GM12878 (cell line): ENCODE measurements around the gene SLC35F3. TPM values are rescaled to one million over a fixed set of nuclear protein-coding genes. Genes with fewer than 3 reads are reported as not detected.

ENCODE experiments used
- ATAC-seq: fragments of 200-7000 bp; cut with Tn5 transposase; 3 replicates; pipeline ENCODE4 v1.9.1; 2020; ENCODE audit warnings: mild to moderate bottlenecking, moderate library complexity
- BruUV-seq: library from RNA; stranded (reverse); fragments of 400-500 nt; replicated peaks from 2 replicates; lab custom pipeline; 2021; lab: Mats Ljungman, UMichigan
- CTCF ChIA-PET: fragments of 300-600 bp; sonication (Branson Sonifier 250); formaldehyde crosslinking; extraction: SDS; loops from one replicate; lab custom pipeline; 2021; ENCODE audit warnings: inconsistent platforms; lab: Yijun Ruan, JAX
- POLR2A ChIA-PET: fragments of 350-600 bp; formaldehyde crosslinking; extraction: SDS; loops from one replicate; lab custom pipeline; 2021; ENCODE audit warnings: inconsistent platforms; lab: Charles Lee
- RAD21 ChIA-PET: fragments of 300-600 bp; sonication (Branson Sonifier 250); formaldehyde crosslinking; loops from one replicate; lab custom pipeline; 2023; ENCODE audit warnings: antibody characterized with exemption; ENCODE audit not compliant: unreplicated experiment; lab: Charles Lee
- SMC1A ChIA-PET: fragments of 300-600 bp; sonication (Branson Sonifier 250); formaldehyde crosslinking; loops from one replicate; lab custom pipeline; 2023; ENCODE audit not compliant: unreplicated experiment, uncharacterized antibody; lab: Charles Lee
- DNase-seq: peaks from one replicate; pipeline ENCODE4 v3.0.0-alpha.2; 2011; ENCODE audit warnings: low read depth, low spot score
- FAIRE-seq: peaks from 3 replicates; lab custom pipeline; 2011; peaks lifted over from hg19 to GRCh38; lab: Jason Lieb, UNC
- H2AFZ ChIP-seq: 2 replicates; pipeline ENCODE4 v1.6.0; 2011; ENCODE audit warnings: low read depth, low read length, control low read depth; ENCODE audit not compliant: control insufficient read depth
- H3K27ac ChIP-seq: 2 replicates; pipeline ENCODE4 v1.5.1; 2011; ENCODE audit warnings: control low read depth; ENCODE audit not compliant: control insufficient read depth, insufficient read depth
- H3K27me3 ChIP-seq, 2 experiments: replicated peaks in 1 of 2; 2 replicates each; pipeline versions ENCODE4 v1.6.0 to v1.6.1; 2011; ENCODE audit warnings: low read length in 1 of 2; ENCODE audit not compliant: control insufficient read depth in 2 of 2, insufficient read depth in 2 of 2
- H3K36me3 ChIP-seq, 2 experiments: 2 replicates each; pipeline ENCODE4 v1.5.1; 2011; ENCODE audit warnings: low read length in 1 of 2; ENCODE audit not compliant: control insufficient read depth in 2 of 2, insufficient read depth in 2 of 2
- H3K4me1 ChIP-seq: 2 replicates; pipeline ENCODE4 v1.6.1; 2011; ENCODE audit warnings: mild to moderate bottlenecking, low read length, moderate library complexity, mixed read lengths; ENCODE audit not compliant: control insufficient read depth, insufficient read depth
- H3K4me2 ChIP-seq: 2 replicates; pipeline ENCODE4 v1.6.0; 2011; ENCODE audit warnings: control low read depth; ENCODE audit not compliant: control insufficient read depth, insufficient read depth
- H3K4me3 ChIP-seq: fragments of 200-600 bp; sonication (generic); 2 replicates; pipeline ENCODE4 v1.5.1; 2016
- H3K79me2 ChIP-seq: 2 replicates; pipeline ENCODE4 v1.6.0; 2011; ENCODE audit warnings: low read length; ENCODE audit not compliant: control insufficient read depth, insufficient read depth
- H3K9ac ChIP-seq: 2 replicates; pipeline ENCODE4 v1.8.0; 2011; ENCODE audit warnings: low read length, control low read depth, mixed read lengths; ENCODE audit not compliant: control insufficient read depth, insufficient read depth
- H3K9me3 ChIP-seq: replicated peaks from 3 replicates; pipeline ENCODE4 v1.5.1; 2011; ENCODE audit warnings: mild to moderate bottlenecking, low read length; ENCODE audit not compliant: control insufficient read depth, insufficient read depth
- H4K20me1 ChIP-seq: 2 replicates; pipeline ENCODE4 v1.6.0; 2011; ENCODE audit not compliant: control insufficient read depth, insufficient read depth
- E2F4 ChIP-seq: IDR thresholded peaks from 2 replicates; pipeline ENCODE4 v1.6.1; 2012; ENCODE audit warnings: low read depth, low read length, improper control_type of control experiment
- ETV6 ChIP-seq, 2 experiments: fragments of 450-650 bp in 1 of 2; IDR thresholded peaks in 1 of 2; conservative IDR thresholded peaks in 1 of 2; 2 replicates each; pipeline ENCODE4 v1.6.1; 2014; ENCODE audit warnings: antibody characterized with exemption in 1 of 2, borderline replicate concordance in 1 of 2, low read depth in 1 of 2, mild to moderate bottlenecking in 1 of 2, moderate library complexity in 1 of 2
- POLR2AphosphoS5 ChIP-seq: IDR thresholded peaks from 2 replicates; pipeline ENCODE4 v1.6.1; 2011; ENCODE audit warnings: mild to moderate bottlenecking, low read length, inconsistent platforms
- SPI1 ChIP-seq: IDR thresholded peaks from 2 replicates; pipeline ENCODE4 v1.6.1; 2011; ENCODE audit warnings: low read depth, mild to moderate bottlenecking, low read length, moderate library complexity, borderline replicate concordance; ENCODE audit not compliant: insufficient read depth
- TARDBP ChIP-seq: IDR thresholded peaks from 2 replicates; pipeline ENCODE4 v1.6.1; 2016; ENCODE audit warnings: borderline replicate concordance
- WGBS: methylation state at CpG from one replicate; pipeline ENCODE4 v1.1.6; 2016; ENCODE audit warnings: low lambda C conversion rate; ENCODE audit not compliant: insufficient replicate concordance, insufficient coverage; ENCODE audit errors: missing lambda C conversion rate; 5-methylcytosine and 5-hydroxymethylcytosine counted together
- in situ Hi-C: fragments of 300-500 bp; cut with MboI; formaldehyde crosslinking; loops from 9 replicates; pipeline ENCODE4 v1.14.3; 2018; ENCODE audit warnings: mixed read lengths
- intact Hi-C: fragments of 100-400 bp; cut with micrococcal nuclease; formaldehyde crosslinking; loops from one replicate; pipeline ENCODE4 v1.14.2; 2022; ENCODE audit not compliant: unreplicated experiment
- polyA plus RNA-seq, 11 experiments: library from polyadenylated mRNA; depleted of rRNA in 4 of 11; unstranded in 6 of 11; stranded (reverse) in 5 of 11; fragments of >200 nt; fragmentation: Nextera tagmentation in 4 of 11; fragmentation: Illumina TruSeq in 1 of 11; extraction: Ambion mirVana in 4 of 11; extraction: Trizol in 1 of 11; gene quantifications; 1 replicate in 1 of 11; 2 replicates in 10 of 11; pipeline versions ENCODE4 v1.2.1 to v1.2.3, GENCODE V29; 2011 to 2016; ENCODE audit warnings: inconsistent platforms in 2 of 11, missing spikeins in 2 of 11, low read depth in 1 of 11
- total RNA-seq, 4 experiments: library from RNA; depleted of rRNA in 3 of 4; stranded (reverse); fragments of >200 nt in 3 of 4; fragmentation: Illumina TruSeq in 1 of 4; extraction: Trizol in 1 of 4; gene quantifications; 2 replicates each; pipeline versions ENCODE4 v1.2.1 to v1.2.3, GENCODE V29; 2013 to 2021

Gene SLC35F3
- total and polyA plus RNA-seq, 10 of the 15 experiments (the other 5 are each of a cell fraction or from before 2014, with no cell fraction given), result 1.0 to 8.6 (median 5.7) TPM

GRCh38 chr1:234212764-234213657, 308.5 kb downstream of the SLC35F3 start (continued):
- TF ChIP-seq POLR2AphosphoS5 (no peak), TARDBP (no peak), E2F4 (no peak)

DNA sequence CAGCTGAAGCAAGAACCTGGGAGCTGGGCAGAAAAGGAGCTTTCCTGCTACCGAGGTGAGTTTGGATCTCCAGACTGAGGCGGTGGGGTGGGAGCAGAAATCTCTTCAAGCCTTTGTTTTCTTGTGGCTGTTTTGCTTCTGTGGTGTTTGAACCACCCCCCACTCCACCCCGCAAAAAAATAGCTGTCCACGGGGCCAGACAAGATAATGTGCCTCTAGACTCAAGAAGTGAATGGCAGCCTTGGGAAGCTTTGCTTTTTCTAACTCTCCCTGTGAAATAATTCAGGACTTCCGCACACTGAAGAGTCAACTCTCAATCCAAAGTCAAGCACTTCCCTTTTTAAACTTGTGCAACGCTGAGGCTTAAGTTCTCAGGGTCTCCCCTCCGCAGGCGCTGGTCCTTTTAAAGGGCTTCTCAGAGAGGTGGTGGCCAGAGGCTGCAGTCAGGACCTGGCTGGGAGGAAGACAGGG, 309.2 kb downstream of the SLC35F3 start:
- no peak for ATAC-seq
- no peaks in the 10 kb centered on the region for H3K27me3 ChIP-seq
- in situ Hi-C loops (loop anchor here (25.0 kb wide), 1 partner anchor 99 kb away; no protein-coding TSS in a partner anchor), intact Hi-C loops (loop anchor here (1.0 to 10.0 kb wide), 3 partner anchors 59 to 261 kb away; partner anchors contain the start of gene TARBP1)
- H3K27ac ChIP-seq, result no peak overlapping the region
- TF ChIP-seq ETV6 (conservative IDR thresholded peaks at IDR 0.05 in 1 of 2, IDR thresholded peaks at IDR 0.05 in 1 of 2; ENCODE audit: borderline replicate concordance in 1 of 2, low read depth in 1 of 2), result no peak
- TF ChIP-seq SPI1, result peak; percentile 89
- peaks cover 34% of the 10 kb centered on the region for H3K4me1 ChIP-seq
- peak overlapping the region; percentile 90 for H3K4me2 ChIP-seq
- no peaks in the 10 kb centered on the region; the same call in none of the 2 replicates for H3K79me2 ChIP-seq
- WGBS, result 24% methylated on average over 8 of the region's 8 CpGs
- peak overlapping the region; percentile 69 for H3K4me3 ChIP-seq
- peak overlapping the region; percentile 41; the same call in 1 of the 2 replicates for H3K9ac ChIP-seq
- BruUV-seq, result no TSS peak
- H2AFZ ChIP-seq, result peak overlapping the region; percentile 77
- POLR2A ChIA-PET, result no interaction called here
- no peak for FAIRE-seq
- peaks cover 2% of the 10 kb centered on the region; the same call in 2 of the 3 replicates for H3K9me3 ChIP-seq
- no peaks in the 10 kb centered on the region for H4K20me1 ChIP-seq
- RAD21 ChIA-PET, result interaction anchor here (0.7 to 4.5 kb wide), 13 partner anchors 16 to 265 kb away, joined by 3 to 84 read pairs (median 3); partner anchors contain the start of gene TARBP1
- SMC1A ChIA-PET, result interaction anchor here (1.0 to 9.0 kb wide), 7 partner anchors 10 to 118 kb away, joined by 3 to 128 read pairs (median 7); no protein-coding TSS in a partner anchor
- CTCF ChIA-PET, result interaction anchor here (0.6 to 12.6 kb wide), 19 partner anchors 12 to 1560 kb away, joined by 3 to 312 read pairs (median 7); no protein-coding TSS in a partner anchor
- DNase-seq, result no peak
- H3K36me3 ChIP-seq, result no peaks in the 10 kb centered on the region
